HK-2 (cell line): ENCODE data around the gene ARL5B.

ENCODE experiments used
- DNase-seq: peaks from one replicate; pipeline ENCODE4 v3.0.0-alpha.2; 2018; ENCODE audit not compliant: unreplicated experiment

The ARL5B gene

GRCh38 chr10:18658271-18659124, 733 bp upstream of the ARL5B start:
- no peak for DNase-seq

GRCh38 chr10:18659819-18660535, 746 bp downstream of the ARL5B start:
- DNase-seq, result no peak

- DNase-seq, result no peak
Observed at GRCh38 chr10:18660816-18661431, 1.7 kb downstream of the ARL5B start.

- no peak for DNase-seq
Observed at GRCh38 chr10:18664841-18665478, 5.7 kb downstream of the ARL5B start.

- no peak for DNase-seq
Observed at GRCh38 chr10:18665815-18666558, 6.8 kb downstream of the ARL5B start.

GRCh38 chr10:18666810-18667209, 7.6 kb downstream of the ARL5B start:
- DNase-seq, result no peak

- no peak for DNase-seq
Observed at GRCh38 chr10:18668026-18668425, 8.8 kb downstream of the ARL5B start.

GRCh38 chr10:18675086-18675801, 16.0 kb downstream of the ARL5B start:
- DNase-seq, result no peak

- DNase-seq, result no peak
Observed at GRCh38 chr10:18680754-18681153, 21.5 kb downstream of the ARL5B start.

- DNase-seq, result no peak
Observed at GRCh38 chr10:18681366-18681765, 22.1 kb downstream of the ARL5B start.

- no peak for DNase-seq
Observed at GRCh38 chr10:18681971-18682411, 22.8 kb downstream of the ARL5B start.

- no peak for DNase-seq
Observed at GRCh38 chr10:18683427-18683826, 24.2 kb downstream of the ARL5B start.

GRCh38 chr10:18684416-18684815, 25.2 kb downstream of the ARL5B start:
- DNase-seq, result no peak

GRCh38 chr10:18684953-18685352, 25.7 kb downstream of the ARL5B start:
- no peak for DNase-seq

- DNase-seq, result no peak
Observed at GRCh38 chr10:18685555-18685954, 26.3 kb downstream of the ARL5B start.

GRCh38 chr10:18687195-18687594, 28.0 kb downstream of the ARL5B start:
- DNase-seq, result no peak

- DNase-seq, result no peak
Observed at GRCh38 chr10:18687706-18688105, 28.5 kb downstream of the ARL5B start.

- DNase-seq, result no peak
Observed at GRCh38 chr10:18689498-18689897, 30.3 kb downstream of the ARL5B start.

- DNase-seq, result no peak
Observed at GRCh38 chr10:18690541-18690940, 31.3 kb downstream of the ARL5B start.
